Measurements from ENCODE around the gene MUC13.

DNA sequence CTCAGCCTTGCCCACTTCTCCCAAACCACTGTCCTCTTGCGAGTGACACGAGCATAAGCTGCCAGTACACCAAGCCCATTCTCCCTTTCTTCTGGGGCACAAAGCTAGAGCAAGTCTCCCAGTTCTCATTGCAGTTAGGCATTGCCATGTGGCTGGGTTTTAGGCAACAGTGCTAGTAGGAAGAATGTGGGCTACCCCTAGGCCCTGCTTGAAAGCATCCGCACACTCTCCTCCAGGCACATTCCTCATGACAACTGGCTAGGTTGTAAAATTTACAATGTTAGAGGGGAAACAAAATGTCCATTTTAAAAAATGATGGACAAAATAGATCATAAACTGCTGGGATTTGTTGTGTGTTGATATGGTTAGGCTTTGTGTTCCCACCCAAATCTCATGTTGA is 67.0 kb downstream of the MUC13 start:
- TF ChIP-seq, protein P1, sequence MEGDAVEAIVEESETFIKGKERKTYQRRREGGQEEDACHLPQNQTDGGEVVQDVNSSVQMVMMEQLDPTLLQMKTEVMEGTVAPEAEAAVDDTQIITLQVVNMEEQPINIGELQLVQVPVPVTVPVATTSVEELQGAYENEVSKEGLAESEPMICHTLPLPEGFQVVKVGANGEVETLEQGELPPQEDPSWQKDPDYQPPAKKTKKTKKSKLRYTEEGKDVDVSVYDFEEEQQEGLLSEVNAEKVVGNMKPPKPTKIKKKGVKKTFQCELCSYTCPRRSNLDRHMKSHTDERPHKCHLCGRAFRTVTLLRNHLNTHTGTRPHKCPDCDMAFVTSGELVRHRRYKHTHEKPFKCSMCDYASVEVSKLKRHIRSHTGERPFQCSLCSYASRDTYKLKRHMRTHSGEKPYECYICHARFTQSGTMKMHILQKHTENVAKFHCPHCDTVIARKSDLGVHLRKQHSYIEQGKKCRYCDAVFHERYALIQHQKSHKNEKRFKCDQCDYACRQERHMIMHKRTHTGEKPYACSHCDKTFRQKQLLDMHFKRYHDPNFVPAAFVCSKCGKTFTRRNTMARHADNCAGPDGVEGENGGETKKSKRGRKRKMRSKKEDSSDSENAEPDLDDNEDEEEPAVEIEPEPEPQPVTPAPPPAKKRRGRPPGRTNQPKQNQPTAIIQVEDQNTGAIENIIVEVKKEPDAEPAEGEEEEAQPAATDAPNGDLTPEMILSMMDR (IDR thresholded peaks at IDR 0.05; ENCODE audit: poor library complexity, severe bottlenecking): no peak
- TF ChIP-seq RAD21 (conservative IDR thresholded peaks at IDR 0.05): no peak

Measured in neural cell (in vitro differentiated cells).